GM12878 (cell line): ENCODE results near the gene EIF2S2. TPM values are rescaled to one million over a fixed set of nuclear protein-coding genes. Genes with fewer than 3 reads are reported as not detected.

Source experiments
- ATAC-seq: fragments of 200-7000 bp; cut with Tn5 transposase; 3 replicates; pipeline ENCODE4 v1.9.1; 2020; ENCODE audit warnings: mild to moderate bottlenecking, moderate library complexity
- BruUV-seq: library from RNA; stranded (reverse); fragments of 400-500 nt; replicated peaks from 2 replicates; lab custom pipeline; 2021; lab: Mats Ljungman, UMichigan
- CTCF ChIA-PET: fragments of 300-600 bp; sonication (Branson Sonifier 250); formaldehyde crosslinking; extraction: SDS; loops from one replicate; lab custom pipeline; 2021; ENCODE audit warnings: inconsistent platforms; lab: Yijun Ruan, JAX
- POLR2A ChIA-PET: fragments of 350-600 bp; formaldehyde crosslinking; extraction: SDS; loops from one replicate; lab custom pipeline; 2021; ENCODE audit warnings: inconsistent platforms; lab: Charles Lee
- RAD21 ChIA-PET: fragments of 300-600 bp; sonication (Branson Sonifier 250); formaldehyde crosslinking; loops from one replicate; lab custom pipeline; 2023; ENCODE audit warnings: antibody characterized with exemption; ENCODE audit not compliant: unreplicated experiment; lab: Charles Lee
- SMC1A ChIA-PET: fragments of 300-600 bp; sonication (Branson Sonifier 250); formaldehyde crosslinking; loops from one replicate; lab custom pipeline; 2023; ENCODE audit not compliant: unreplicated experiment, uncharacterized antibody; lab: Charles Lee
- DNase-seq: peaks from one replicate; pipeline ENCODE4 v3.0.0-alpha.2; 2011; ENCODE audit warnings: low read depth, low spot score
- FAIRE-seq: peaks from 3 replicates; lab custom pipeline; 2011; peaks lifted over from hg19 to GRCh38; lab: Jason Lieb, UNC
- H2AFZ ChIP-seq: 2 replicates; pipeline ENCODE4 v1.6.0; 2011; ENCODE audit warnings: low read depth, low read length, control low read depth; ENCODE audit not compliant: control insufficient read depth
- H3K27ac ChIP-seq: 2 replicates; pipeline ENCODE4 v1.5.1; 2011; ENCODE audit warnings: control low read depth; ENCODE audit not compliant: control insufficient read depth, insufficient read depth
- H3K27me3 ChIP-seq, 2 experiments: replicated peaks in 1 of 2; 2 replicates each; pipeline versions ENCODE4 v1.6.0 to v1.6.1; 2011; ENCODE audit warnings: low read length in 1 of 2; ENCODE audit not compliant: control insufficient read depth in 2 of 2, insufficient read depth in 2 of 2
- H3K36me3 ChIP-seq, 2 experiments: 2 replicates each; pipeline ENCODE4 v1.5.1; 2011; ENCODE audit warnings: low read length in 1 of 2; ENCODE audit not compliant: control insufficient read depth in 2 of 2, insufficient read depth in 2 of 2
- H3K4me1 ChIP-seq: 2 replicates; pipeline ENCODE4 v1.6.1; 2011; ENCODE audit warnings: mild to moderate bottlenecking, low read length, moderate library complexity, mixed read lengths; ENCODE audit not compliant: control insufficient read depth, insufficient read depth
- H3K4me2 ChIP-seq: 2 replicates; pipeline ENCODE4 v1.6.0; 2011; ENCODE audit warnings: control low read depth; ENCODE audit not compliant: control insufficient read depth, insufficient read depth
- H3K4me3 ChIP-seq: fragments of 200-600 bp; sonication (generic); 2 replicates; pipeline ENCODE4 v1.5.1; 2016
- H3K79me2 ChIP-seq: 2 replicates; pipeline ENCODE4 v1.6.0; 2011; ENCODE audit warnings: low read length; ENCODE audit not compliant: control insufficient read depth, insufficient read depth
- H3K9ac ChIP-seq: 2 replicates; pipeline ENCODE4 v1.8.0; 2011; ENCODE audit warnings: low read length, control low read depth, mixed read lengths; ENCODE audit not compliant: control insufficient read depth, insufficient read depth
- H3K9me3 ChIP-seq: replicated peaks from 3 replicates; pipeline ENCODE4 v1.5.1; 2011; ENCODE audit warnings: mild to moderate bottlenecking, low read length; ENCODE audit not compliant: control insufficient read depth, insufficient read depth
- H4K20me1 ChIP-seq: 2 replicates; pipeline ENCODE4 v1.6.0; 2011; ENCODE audit not compliant: control insufficient read depth, insufficient read depth
- CEBPB ChIP-seq, 2 experiments: fragments of 150-350 bp in 1 of 2; IDR thresholded peaks; 2 replicates each; pipeline ENCODE4 v1.6.1; 2012 to 2014; ENCODE audit warnings: low read depth in 2 of 2, low read length in 2 of 2, borderline replicate concordance in 1 of 2, inconsistent platforms in 1 of 2
- CREB1 ChIP-seq: IDR thresholded peaks from 2 replicates; pipeline ENCODE4 v1.6.1; 2012; ENCODE audit warnings: low read depth, mild to moderate bottlenecking, inconsistent platforms
- CTCF ChIP-seq, 3 experiments: IDR thresholded peaks in 2 of 3; conservative IDR thresholded peaks in 1 of 3; 2 replicates each; pipeline ENCODE4 v1.5.1; 2011; ENCODE audit warnings: low read depth in 3 of 3, low read length in 3 of 3, mild to moderate bottlenecking in 3 of 3, control low read depth in 2 of 3, moderate library complexity in 2 of 3, inconsistent platforms in 1 of 3, mixed read lengths in 1 of 3; ENCODE audit not compliant: control insufficient read depth in 2 of 3, insufficient read depth in 1 of 3; ENCODE audit errors: extremely low read depth in 1 of 3
- EED ChIP-seq: sonication (generic); IDR thresholded peaks from 2 replicates; pipeline ENCODE4 v1.6.1; 2016; ENCODE audit warnings: antibody characterized with exemption, low read depth
- ELK1 ChIP-seq: IDR thresholded peaks from 2 replicates; pipeline ENCODE4 v1.6.1; 2012; ENCODE audit warnings: low read depth, low read length, improper control_type of control experiment
- IRF3 ChIP-seq: fragments of 450-650 bp; IDR thresholded peaks from 2 replicates; pipeline ENCODE4 v1.6.1; 2014; ENCODE audit warnings: mild to moderate bottlenecking
- JUND ChIP-seq: IDR thresholded peaks from 2 replicates; pipeline ENCODE4 v1.6.1; 2012; ENCODE audit warnings: low read depth, mild to moderate bottlenecking, low read length, improper control_type of control experiment, moderate library complexity
- PAX8 ChIP-seq: fragments of 450-650 bp; IDR thresholded peaks from 2 replicates; pipeline ENCODE4 v1.6.1; 2017; ENCODE audit warnings: mild to moderate bottlenecking, moderate library complexity
- RCOR1 ChIP-seq: conservative IDR thresholded peaks from 2 replicates; pipeline ENCODE4 v1.6.1; 2012; ENCODE audit warnings: low read depth, low read length, improper control_type of control experiment
- TCF12 ChIP-seq: IDR thresholded peaks from 2 replicates; pipeline ENCODE4 v1.6.1; 2011; ENCODE audit warnings: low read depth, mild to moderate bottlenecking, low read length
- ZBTB33 ChIP-seq: fragments of 450-650 bp; IDR thresholded peaks from 2 replicates; pipeline ENCODE4 v1.6.1; 2017; ENCODE audit warnings: mild to moderate bottlenecking
- WGBS: methylation state at CpG from one replicate; pipeline ENCODE4 v1.1.6; 2016; ENCODE audit warnings: low lambda C conversion rate; ENCODE audit not compliant: insufficient replicate concordance, insufficient coverage; ENCODE audit errors: missing lambda C conversion rate; 5-methylcytosine and 5-hydroxymethylcytosine counted together
- in situ Hi-C: fragments of 300-500 bp; cut with MboI; formaldehyde crosslinking; loops from 9 replicates; pipeline ENCODE4 v1.14.3; 2018; ENCODE audit warnings: mixed read lengths
- intact Hi-C: fragments of 100-400 bp; cut with micrococcal nuclease; formaldehyde crosslinking; loops from one replicate; pipeline ENCODE4 v1.14.2; 2022; ENCODE audit not compliant: unreplicated experiment
- polyA plus RNA-seq, 11 experiments: library from polyadenylated mRNA; depleted of rRNA in 4 of 11; unstranded in 6 of 11; stranded (reverse) in 5 of 11; fragments of >200 nt; fragmentation: Nextera tagmentation in 4 of 11; fragmentation: Illumina TruSeq in 1 of 11; extraction: Ambion mirVana in 4 of 11; extraction: Trizol in 1 of 11; gene quantifications; 1 replicate in 1 of 11; 2 replicates in 10 of 11; pipeline versions ENCODE4 v1.2.1 to v1.2.3, GENCODE V29; 2011 to 2016; ENCODE audit warnings: inconsistent platforms in 2 of 11, missing spikeins in 2 of 11, low read depth in 1 of 11
- total RNA-seq, 4 experiments: library from RNA; depleted of rRNA in 3 of 4; stranded (reverse); fragments of >200 nt in 3 of 4; fragmentation: Illumina TruSeq in 1 of 4; extraction: Trizol in 1 of 4; gene quantifications; 2 replicates each; pipeline versions ENCODE4 v1.2.1 to v1.2.3, GENCODE V29; 2013 to 2021

The EIF2S2 gene
- total and polyA plus RNA-seq, 10 of the 15 experiments (the other 5 are each of a cell fraction or from before 2014, with no cell fraction given), result 60.2 to 153 (median 84.3) TPM

GRCh38 chr20:34072076-34072475 is 40.0 kb downstream of the EIF2S2 start:
- Histone ChIP-seq H3K9ac (no peak overlapping the region), H3K27me3 (no peaks in the 10 kb centered on the region), H3K79me2 (peaks cover 6% of the 10 kb centered on the region), H4K20me1 (no peaks in the 10 kb centered on the region; the same call in 1 of the 2 replicates), H3K4me2 (no peak overlapping the region), H3K4me3 (no peak overlapping the region), H3K36me3 (peaks cover 21 to 23% of the 10 kb centered on the region in 2 experiments; a peak in 3 of 4 replicates), H3K27ac (no peak overlapping the region), H3K9me3 (no peaks in the 10 kb centered on the region), H2AFZ (no peak overlapping the region), H3K4me1 (no peaks in the 10 kb centered on the region)
- ATAC-seq (no peak), FAIRE-seq (no peak), DNase-seq (no peak)
- RAD21 ChIA-PET, result interaction anchor here (0.9 kb wide), 1 partner anchor 56 kb away, joined by 3 read pairs; no protein-coding TSS in a partner anchor
- POLR2A ChIA-PET, result no interaction called here
- CTCF ChIA-PET, result interaction anchor here (0.5 to 1.5 kb wide), 4 partner anchors 40 to 209 kb away, joined by 3 to 5 read pairs (median 3); partner anchors contain the start of gene EIF2S2
- intact Hi-C loops, result loop anchor here (5.0 kb wide), 1 partner anchor 140 kb away; no protein-coding TSS in a partner anchor
- 92% methylated on average over 8 of the region's 8 CpGs for WGBS
- SMC1A ChIA-PET, result interaction anchor here (1.2 kb wide), 1 partner anchor 23 kb away, joined by 3 read pairs; no protein-coding TSS in a partner anchor
- no peak for TF ChIP-seq JUND
- TF ChIP-seq RCOR1, result no peak
- no peak for TF ChIP-seq TCF12
- no peak for TF ChIP-seq PAX8
- TF ChIP-seq CEBPB (IDR thresholded peaks at IDR 0.05; ENCODE audit: borderline replicate concordance in 1 of 2, low read depth in 2 of 2, low read length in 2 of 2), result no peak
- no peak for TF ChIP-seq ELK1
- no peak for TF ChIP-seq CREB1
- TF ChIP-seq IRF3, result no peak
- no peak for TF ChIP-seq ZBTB33
- TF ChIP-seq CTCF (IDR thresholded peaks at IDR 0.05 in 2 of 3, conservative IDR thresholded peaks at IDR 0.05 in 1 of 3; ENCODE audit: control insufficient read depth in 2 of 3, extremely low read depth in 1 of 3, insufficient read depth in 1 of 3, low read depth in 3 of 3, low read length in 3 of 3), result no peak
- no peak for TF ChIP-seq EED
- in situ Hi-C loops, result no loop called here
- BruUV-seq, result no TSS peak
